Transverse colon (tissue), 4 donors: Measurements from ENCODE around the gene TOMM40. TPM values are rescaled to one million over a fixed set of nuclear protein-coding genes. Genes with fewer than 3 reads are reported as not detected.

Source experiments
- DNase-seq: peaks from one replicate; pipeline ENCODE4 v3.0.0-alpha.2; 2019
- H3K27ac ChIP-seq, 4 donors: fragments of 200-600 bp; sonication (generic); 2 replicates each; pipeline ENCODE4 v1.5.1; 2016 to 2018; ENCODE audit warnings: inconsistent platforms in 4 of 4
- H3K27me3 ChIP-seq: fragments of 200-600 bp; sonication (generic); 2 replicates; pipeline ENCODE4 v1.5.1; 2017; ENCODE audit warnings: inconsistent platforms
- H3K36me3 ChIP-seq, 4 donors: fragments of 200-600 bp; sonication (generic); 2 replicates each; pipeline ENCODE4 v1.5.1; 2017 to 2019; ENCODE audit warnings: inconsistent platforms in 4 of 4
- H3K4me1 ChIP-seq, 4 donors: fragments of 200-600 bp; sonication (generic); 2 replicates each; pipeline ENCODE4 v1.5.1; 2017 to 2020; ENCODE audit warnings: inconsistent platforms in 4 of 4
- H3K4me3 ChIP-seq, 4 donors: fragments of 200-600 bp; sonication (generic); 1 replicate in 1 of 4; 2 replicates in 3 of 4; pipeline versions ENCODE4 v1.5.1 to v1.6.1; 2017 to 2019; ENCODE audit warnings: inconsistent platforms in 4 of 4
- H3K9me3 ChIP-seq, 2 donors: fragments of 200-600 bp; sonication (generic); 2 replicates each; pipeline ENCODE4 v1.5.1; 2017 to 2019; ENCODE audit warnings: inconsistent platforms in 2 of 2
- EP300 ChIP-seq: sonication (generic); formaldehyde crosslinking; IDR thresholded peaks from one replicate; pipeline ENCODE4 v1.6.1; 2017; ENCODE audit warnings: antibody characterized with exemption, low read depth
- POLR2A ChIP-seq: fragments of 450-650 bp; IDR thresholded peaks from one replicate; pipeline ENCODE4 v1.6.1; 2016; ENCODE audit warnings: antibody characterized with exemption, mild to moderate bottlenecking, moderate library complexity
- POLR2AphosphoS5 ChIP-seq, 3 donors: sonication (generic); formaldehyde crosslinking; IDR thresholded peaks; one replicate each; pipeline ENCODE4 v1.6.1; 2016; ENCODE audit warnings: antibody characterized with exemption in 3 of 3
- WGBS, 2 donors: methylation state at CpG; one replicate each; pipeline ENCODE4 v1.1.5; 2018; ENCODE audit warnings: low coverage in 1 of 2; 5-methylcytosine and 5-hydroxymethylcytosine counted together
- in situ Hi-C, 4 donors: fragments of 200-750 bp; cut with MboI; loops; one replicate each; pipeline versions ENCODE4 v1.15.0 to v1.15.1; 2017; ENCODE audit warnings: low sequenced_read_pairs in 3 of 4, low pct_ligation_motif_present in 1 of 4, low pct_unique_long_range_greater_than_20kb in 1 of 4
- intact Hi-C: fragments of 100-400 bp; cut with DNase I; formaldehyde crosslinking; loops from one replicate; pipeline ENCODE4 v1.15.1; 2023; ENCODE audit warnings: low total_unique reads
- total RNA-seq, 4 donors: library from RNA; depleted of rRNA; stranded (reverse); fragments of >200 nt; gene quantifications; one replicate each; pipeline ENCODE4 v1.1.0, GENCODE V29; 2016
- TF ChIP-seq, protein P1 (sequence below), 5 experiments: fragments of 200-600 bp in 3 of 5; fragments of 450-650 bp in 2 of 5; sonication (generic) in 3 of 5; IDR thresholded peaks; 1 replicate in 2 of 5; 2 replicates in 3 of 5; pipeline ENCODE4 v1.5.1; 2016 to 2017; ENCODE audit warnings: antibody characterized with exemption in 5 of 5, inconsistent platforms in 3 of 5, mild to moderate bottlenecking in 2 of 5, moderate library complexity in 1 of 5

The TOMM40 gene
- total RNA-seq, 4 donors from 2014 or later, result 36.0 to 101 (median 53.8) TPM

DNA sequence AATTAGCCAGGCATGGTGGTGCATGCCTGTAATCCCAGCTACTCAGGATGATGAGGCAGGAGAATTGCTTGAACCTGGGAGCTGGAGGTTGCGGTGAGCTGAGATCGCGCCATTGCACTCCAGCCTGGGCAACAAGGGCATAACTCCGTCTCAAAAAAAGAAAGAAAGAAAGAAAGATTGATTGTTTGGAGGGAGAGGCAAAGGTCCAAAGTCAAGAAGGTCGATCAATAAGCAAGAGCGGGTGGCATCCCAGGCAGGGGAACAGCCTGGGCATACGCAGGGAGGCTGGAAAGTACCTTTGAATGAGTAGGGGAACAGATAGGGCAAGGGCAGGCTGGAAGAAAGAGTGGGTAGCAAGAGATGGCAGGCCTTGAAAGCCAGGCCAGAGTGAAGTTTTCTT is 39.0 kb downstream of the TOMM40 start:
- no peak overlapping the region for H3K4me3 ChIP-seq
- no peaks in the 10 kb centered on the region for H3K36me3 ChIP-seq
- H3K9me3 ChIP-seq, result no peaks in the 10 kb centered on the region
- H3K27ac ChIP-seq, result no peak overlapping the region
- WGBS, 2 donors, result 90 to 92% methylated on average over 4 to 7 of the region's 7 CpGs
- TF ChIP-seq EP300, result no peak
- TF ChIP-seq, protein P1, sequence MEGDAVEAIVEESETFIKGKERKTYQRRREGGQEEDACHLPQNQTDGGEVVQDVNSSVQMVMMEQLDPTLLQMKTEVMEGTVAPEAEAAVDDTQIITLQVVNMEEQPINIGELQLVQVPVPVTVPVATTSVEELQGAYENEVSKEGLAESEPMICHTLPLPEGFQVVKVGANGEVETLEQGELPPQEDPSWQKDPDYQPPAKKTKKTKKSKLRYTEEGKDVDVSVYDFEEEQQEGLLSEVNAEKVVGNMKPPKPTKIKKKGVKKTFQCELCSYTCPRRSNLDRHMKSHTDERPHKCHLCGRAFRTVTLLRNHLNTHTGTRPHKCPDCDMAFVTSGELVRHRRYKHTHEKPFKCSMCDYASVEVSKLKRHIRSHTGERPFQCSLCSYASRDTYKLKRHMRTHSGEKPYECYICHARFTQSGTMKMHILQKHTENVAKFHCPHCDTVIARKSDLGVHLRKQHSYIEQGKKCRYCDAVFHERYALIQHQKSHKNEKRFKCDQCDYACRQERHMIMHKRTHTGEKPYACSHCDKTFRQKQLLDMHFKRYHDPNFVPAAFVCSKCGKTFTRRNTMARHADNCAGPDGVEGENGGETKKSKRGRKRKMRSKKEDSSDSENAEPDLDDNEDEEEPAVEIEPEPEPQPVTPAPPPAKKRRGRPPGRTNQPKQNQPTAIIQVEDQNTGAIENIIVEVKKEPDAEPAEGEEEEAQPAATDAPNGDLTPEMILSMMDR (IDR thresholded peaks at IDR 0.05), result no peak
- TF ChIP-seq POLR2A, result no peak
- no peak for TF ChIP-seq POLR2AphosphoS5 (IDR thresholded peaks at IDR 0.05)
- no peak for DNase-seq
- in situ Hi-C loops, result no loop called here
- H3K4me1 ChIP-seq, result peaks cover 0 to 21% (median 5%) of the 10 kb centered on the region in 4 donors
- intact Hi-C loops, result no loop called here
- H3K27me3 ChIP-seq, result no peaks in the 10 kb centered on the region

DNA sequence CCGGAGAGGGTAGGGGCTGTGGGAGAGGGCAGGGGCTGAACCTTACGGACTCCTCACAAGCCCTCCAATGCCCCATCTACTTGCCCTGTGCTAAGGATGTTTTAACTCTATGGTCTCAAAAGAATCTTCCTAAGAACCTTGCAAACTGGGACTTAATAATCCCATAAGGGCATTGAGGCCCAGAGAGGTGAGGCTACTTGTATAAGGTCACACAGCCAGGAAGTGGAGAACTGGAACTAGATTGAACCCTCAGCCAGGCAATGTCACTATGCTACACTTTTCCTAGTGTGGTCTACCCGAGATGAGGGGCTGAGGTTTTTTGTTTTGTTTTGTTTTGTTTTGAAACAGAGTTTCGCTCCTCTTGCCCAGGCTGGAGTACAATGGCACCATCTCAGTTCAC is 40.5 kb downstream of the TOMM40 start:
- WGBS, 2 donors, result 81 to 85% methylated on average over 4 of the region's 4 CpGs
- H3K9me3 ChIP-seq, result no peaks in the 10 kb centered on the region
- H3K4me3 ChIP-seq, result no peak overlapping the region
- no peaks in the 10 kb centered on the region for H3K36me3 ChIP-seq
- TF ChIP-seq POLR2A (no peak), POLR2AphosphoS5 (IDR thresholded peaks at IDR 0.05) (no peak), EP300 (no peak)
- TF ChIP-seq, protein P1 (IDR thresholded peaks at IDR 0.05), result no peak
- in situ Hi-C loops, result no loop called here
- no peak for DNase-seq
- no peak overlapping the region for H3K27ac ChIP-seq
- peaks cover 0 to 17% (median 2%) of the 10 kb centered on the region in 4 donors for H3K4me1 ChIP-seq
- intact Hi-C loops, result no loop called here
- no peaks in the 10 kb centered on the region for H3K27me3 ChIP-seq

DNA sequence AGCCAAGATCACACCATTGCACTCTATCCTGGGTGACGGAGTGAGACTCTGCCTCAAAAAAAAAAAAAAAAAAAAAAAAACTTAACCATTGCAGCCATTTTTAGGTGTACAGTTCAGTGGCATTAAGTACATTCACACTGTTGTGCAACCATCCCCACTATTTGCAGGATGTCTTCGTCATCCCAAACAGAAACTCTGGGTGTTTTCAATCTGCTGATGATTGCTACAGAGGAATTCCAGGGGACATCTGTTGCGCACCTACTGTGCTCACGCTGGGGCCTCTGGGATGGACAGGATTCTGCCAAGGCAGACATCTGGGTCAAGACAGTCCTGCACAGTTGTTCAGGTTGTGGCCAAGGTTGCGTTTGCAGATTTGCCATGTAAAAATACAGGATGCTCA is 48.6 kb downstream of the TOMM40 start:
- Histone ChIP-seq H3K4me1 (peaks cover 0 to 5% (median 0%) of the 10 kb centered on the region in 4 donors), H3K27me3 (no peaks in the 10 kb centered on the region), H3K36me3 (no peaks in the 10 kb centered on the region), H3K27ac (no peak overlapping the region), H3K9me3 (no peaks in the 10 kb centered on the region), H3K4me3 (no peak overlapping the region)
- WGBS, 2 donors, result 77 to 100% methylated on average over 1 to 5 of the region's 5 CpGs
- intact Hi-C loops, result loop anchor here (5.0 kb wide), 1 partner anchor 32 kb away; the partner anchor contains the start of gene APOE
- in situ Hi-C loops, result no loop called here
- no peak for TF ChIP-seq POLR2AphosphoS5 (IDR thresholded peaks at IDR 0.05)
- TF ChIP-seq EP300, result no peak
- TF ChIP-seq POLR2A, result no peak
- TF ChIP-seq, protein P1 (IDR thresholded peaks at IDR 0.05), result no peak
- no peak for DNase-seq

DNA sequence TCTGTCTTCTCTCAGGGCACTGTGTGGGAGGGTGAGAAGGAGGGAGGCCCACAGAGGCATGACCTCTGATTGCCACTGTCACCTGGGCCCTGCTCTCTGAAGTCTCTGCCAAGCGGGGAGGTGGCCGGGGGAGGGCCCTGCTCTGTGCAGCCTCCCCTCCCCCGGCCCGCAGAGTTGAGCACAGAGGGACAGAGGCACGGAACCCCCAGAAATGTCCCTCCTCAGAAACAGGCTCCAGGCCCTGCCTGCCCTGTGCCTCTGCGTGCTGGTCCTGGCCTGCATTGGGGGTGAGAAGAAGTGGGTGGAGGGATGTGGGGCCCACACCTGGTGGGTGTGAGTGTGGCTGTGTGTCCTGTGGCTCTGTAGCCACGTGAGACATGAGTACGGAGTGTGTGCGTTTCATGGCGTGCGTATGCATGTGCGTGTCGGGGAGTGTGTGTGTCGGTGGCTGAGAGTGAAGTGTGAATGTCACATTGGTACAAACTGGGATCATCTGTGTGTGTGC is 51.1 kb downstream of the TOMM40 start, which contains the start of gene APOC4:
Gene APOC4, plus strand, starts transcription at position 171 of the 505 bp plus-strand sequence. Its CDS starts 41 bp downstream, at position 212.
- DNase-seq, result no peak
- intact Hi-C loops, result loop anchor here (5.0 kb wide), 1 partner anchor 35 kb away; the partner anchor contains the start of gene APOE
- 83 to 91% methylated on average over 8 to 14 of the region's 14 CpGs for WGBS, 2 donors
- Histone ChIP-seq H3K9me3 (no peaks in the 10 kb centered on the region), H3K27ac (no peak within 1 kb of the TSS), H3K4me3 (no peak within 1 kb of the TSS), H3K36me3 (no peaks in the 10 kb centered on the region), H3K4me1 (no peaks in the 10 kb centered on the region), H3K27me3 (no peaks in the 10 kb centered on the region)
- no peak for TF ChIP-seq EP300
- TF ChIP-seq, protein P1 (IDR thresholded peaks at IDR 0.05), result no peak
- TF ChIP-seq POLR2AphosphoS5 (IDR thresholded peaks at IDR 0.05), result no peak
- TF ChIP-seq POLR2A, result no peak
- in situ Hi-C loops, result no loop called here
